Muscle layer of duodenum (tissue), 2 donors: ENCODE results near the gene NFATC2.

Experiments
- H3K27ac ChIP-seq: one replicate; pipeline ENCODE4 v1.7.0; 2013; ENCODE audit warnings: mild to moderate bottlenecking, low read length
- H3K27me3 ChIP-seq: one replicate; pipeline ENCODE4 v1.7.0; 2013; ENCODE audit warnings: low read depth, mild to moderate bottlenecking, control low read depth, low read length
- H3K36me3 ChIP-seq, 2 donors: one replicate each; pipeline ENCODE4 v1.7.0; 2013; ENCODE audit warnings: low read length in 2 of 2, control low read depth in 1 of 2, mild to moderate bottlenecking in 1 of 2; ENCODE audit not compliant: insufficient read depth in 2 of 2, control insufficient read depth in 1 of 2
- H3K4me1 ChIP-seq, 2 donors: one replicate each; pipeline ENCODE4 v1.7.0; 2013; ENCODE audit warnings: low read length in 2 of 2, mild to moderate bottlenecking in 2 of 2, control low read depth in 1 of 2, moderate library complexity in 1 of 2; ENCODE audit not compliant: insufficient read depth in 2 of 2, control insufficient read depth in 1 of 2
- H3K4me3 ChIP-seq, 2 donors: one replicate each; pipeline ENCODE4 v1.7.0; 2013; ENCODE audit warnings: low read length in 2 of 2, low read depth in 1 of 2, mild to moderate bottlenecking in 1 of 2
- H3K9me3 ChIP-seq, 2 donors: one replicate each; pipeline ENCODE4 v1.7.0; 2013; ENCODE audit warnings: low read length in 2 of 2, control low read depth in 1 of 2, mild to moderate bottlenecking in 1 of 2; ENCODE audit not compliant: control insufficient read depth in 1 of 2
- donor health status: healthy.

The NFATC2 gene

DNA sequence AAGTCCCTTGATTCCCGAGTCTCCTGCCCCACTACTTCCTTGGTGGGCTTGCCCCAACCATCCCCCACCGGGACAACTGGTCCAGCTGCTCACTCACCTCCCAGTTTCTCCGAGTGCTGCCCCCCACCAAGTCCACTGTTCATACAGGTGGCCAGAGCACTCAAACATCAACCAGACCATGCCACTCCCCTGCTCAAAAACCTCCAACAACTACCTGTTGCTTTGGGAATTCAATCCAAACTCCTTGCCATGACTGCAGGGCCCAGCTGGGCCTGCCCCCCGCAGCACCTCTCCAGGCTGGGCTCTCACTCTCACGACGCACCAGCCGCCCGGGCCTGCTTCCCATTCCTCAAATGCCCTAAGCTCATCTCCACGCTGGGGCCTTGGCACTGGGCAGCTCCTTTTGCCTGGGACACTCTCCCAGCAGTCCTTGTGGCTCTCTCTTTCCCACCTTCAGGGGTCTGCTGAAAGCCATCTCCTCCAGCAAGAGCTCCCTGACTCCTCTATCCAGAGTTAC, 97.5 kb downstream of the NFATC2 start:
- H3K4me1 ChIP-seq = peaks cover 9 to 51% of the 10 kb centered on the region in 2 donors
- no peaks in the 10 kb centered on the region for H3K27me3 ChIP-seq
- H3K36me3 ChIP-seq = no peaks in the 10 kb centered on the region
- no peaks in the 10 kb centered on the region for H3K9me3 ChIP-seq
- H3K4me3 ChIP-seq = no peak overlapping the region
- H3K27ac ChIP-seq = no peak overlapping the region

DNA sequence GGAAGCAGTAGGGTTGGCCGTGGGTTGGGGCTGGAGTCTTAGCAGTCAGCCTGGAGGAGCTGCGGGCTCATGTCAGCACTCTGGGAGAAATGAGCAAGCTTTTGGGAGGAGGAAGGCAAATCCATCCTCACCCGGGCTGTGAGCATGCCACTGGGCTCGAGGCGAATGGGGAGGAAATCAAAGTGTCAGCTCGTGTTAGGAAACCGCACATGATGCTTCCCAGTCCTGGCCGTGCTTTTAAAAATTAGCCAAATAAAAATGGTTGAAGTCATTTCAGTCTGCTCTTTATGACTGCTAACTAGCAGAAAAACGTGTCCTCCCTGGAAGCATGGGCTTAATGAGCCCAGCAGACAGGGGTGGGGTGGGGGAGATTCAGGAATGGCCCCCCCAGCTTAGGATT, 98.1 kb downstream of the NFATC2 start:
- H3K27ac ChIP-seq = no peak overlapping the region
- no peaks in the 10 kb centered on the region for H3K27me3 ChIP-seq
- no peak overlapping the region for H3K4me3 ChIP-seq
- no peaks in the 10 kb centered on the region for H3K36me3 ChIP-seq
- no peaks in the 10 kb centered on the region for H3K9me3 ChIP-seq
- H3K4me1 ChIP-seq = peaks cover 9 to 50% of the 10 kb centered on the region in 2 donors

DNA sequence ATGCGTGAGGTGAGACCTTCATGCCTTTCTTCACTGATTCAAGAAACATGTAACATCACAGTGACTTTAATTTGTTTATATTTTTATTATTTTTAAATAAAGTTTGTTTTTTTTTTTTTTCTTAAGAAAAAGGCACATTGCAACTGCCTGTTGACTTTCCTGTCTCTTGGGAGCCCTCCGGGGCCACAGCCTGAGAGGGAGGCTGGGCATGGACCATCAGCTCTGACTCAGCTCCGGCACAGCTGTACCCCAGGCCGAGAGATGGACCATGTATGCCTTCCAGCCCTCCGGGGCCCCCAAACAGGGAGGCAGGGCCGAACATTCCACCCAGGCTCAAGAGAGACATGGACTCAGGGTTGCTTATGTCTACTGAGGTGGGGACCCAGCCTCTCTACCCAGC, 99.9 kb downstream of the NFATC2 start:
- Histone ChIP-seq H3K9me3 (no peaks in the 10 kb centered on the region), H3K27me3 (no peaks in the 10 kb centered on the region), H3K36me3 (peaks cover 0 to 4% of the 10 kb centered on the region in 2 donors), H3K4me1 (peaks cover 5 to 33% of the 10 kb centered on the region in 2 donors), H3K27ac (no peak overlapping the region), H3K4me3 (no peak overlapping the region)

DNA sequence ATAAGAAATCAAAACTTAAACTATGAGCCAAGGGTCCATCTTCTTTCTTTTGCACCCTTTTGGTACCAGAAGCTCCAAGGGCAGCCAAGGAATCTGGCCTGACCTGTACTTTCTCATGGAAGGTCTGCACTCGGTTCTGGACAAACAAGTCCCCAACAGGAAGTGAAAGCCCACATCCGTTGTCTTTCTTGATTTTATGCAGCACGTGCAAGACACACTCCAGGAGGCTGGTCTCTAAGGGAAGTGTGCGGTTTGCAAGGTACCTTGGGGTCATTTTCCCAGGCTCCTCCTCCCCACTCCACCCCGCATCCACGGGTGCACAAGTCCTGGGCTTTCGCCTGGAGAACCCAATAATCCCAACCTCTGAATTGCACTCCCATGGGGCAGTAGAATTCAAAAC, 101.9 kb downstream of the NFATC2 start:
- peaks cover 0 to 4% of the 10 kb centered on the region in 2 donors for H3K36me3 ChIP-seq
- no peaks in the 10 kb centered on the region for H3K27me3 ChIP-seq
- H3K4me3 ChIP-seq = no peak overlapping the region
- H3K27ac ChIP-seq = no peak overlapping the region
- H3K9me3 ChIP-seq = no peaks in the 10 kb centered on the region
- peaks cover 5 to 15% of the 10 kb centered on the region in 2 donors for H3K4me1 ChIP-seq

DNA sequence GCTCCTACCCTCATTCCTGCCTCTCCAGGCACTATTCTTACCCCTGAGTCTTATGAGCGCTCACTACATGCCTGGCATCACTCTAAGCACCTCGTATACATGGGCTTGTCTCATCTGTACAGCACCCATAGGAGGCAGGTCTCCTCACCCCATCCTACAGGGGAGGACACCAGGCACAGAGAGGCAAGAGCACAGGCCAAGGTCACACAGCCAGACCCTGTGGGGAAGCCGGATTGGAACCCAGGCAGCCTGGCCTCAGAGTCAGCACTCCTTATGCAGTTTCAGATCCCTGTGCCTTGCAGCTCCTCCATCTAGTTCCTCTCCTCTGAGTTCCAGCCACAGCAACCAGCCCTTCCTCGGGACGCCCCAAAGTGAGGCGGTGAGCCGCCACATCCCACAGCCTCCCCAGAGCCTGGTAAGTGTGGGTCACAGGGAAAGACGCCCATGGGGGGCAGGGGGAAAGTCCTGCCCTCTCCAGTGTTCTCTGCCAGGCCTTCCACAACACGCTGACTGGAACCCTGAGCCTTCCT, 103.3 kb downstream of the NFATC2 start:
- H3K9me3 ChIP-seq = no peaks in the 10 kb centered on the region
- H3K27ac ChIP-seq = no peak overlapping the region
- peaks cover 13 to 16% of the 10 kb centered on the region in 2 donors for H3K36me3 ChIP-seq
- no peak overlapping the region for H3K4me3 ChIP-seq
- no peaks in the 10 kb centered on the region for H3K27me3 ChIP-seq
- peaks cover 0 to 3% of the 10 kb centered on the region in 2 donors for H3K4me1 ChIP-seq

DNA sequence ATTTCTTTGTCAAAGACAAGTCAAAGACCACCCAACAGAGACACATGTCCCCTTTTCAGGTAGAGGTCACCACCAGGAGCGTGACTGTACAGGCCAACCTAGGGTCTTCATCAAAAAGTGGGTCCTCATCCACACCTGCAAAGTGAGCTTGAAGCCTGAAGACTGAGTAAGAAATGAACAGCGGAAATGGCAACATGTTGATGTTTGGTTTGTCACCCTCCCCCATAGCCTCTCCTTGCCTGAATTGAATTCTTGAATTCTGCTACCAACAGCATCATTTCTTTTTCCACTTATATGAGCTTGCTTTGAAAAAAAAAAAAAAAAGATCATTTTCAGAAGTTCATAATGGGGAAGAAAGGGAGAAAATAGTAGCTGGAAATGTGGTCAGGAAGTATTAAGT, 104.4 kb downstream of the NFATC2 start:
- no peaks in the 10 kb centered on the region for H3K4me1 ChIP-seq
- H3K27ac ChIP-seq = no peak overlapping the region
- no peak overlapping the region for H3K4me3 ChIP-seq
- no peaks in the 10 kb centered on the region for H3K9me3 ChIP-seq
- no peaks in the 10 kb centered on the region for H3K27me3 ChIP-seq
- H3K36me3 ChIP-seq = peaks cover 14 to 21% of the 10 kb centered on the region in 2 donors

DNA sequence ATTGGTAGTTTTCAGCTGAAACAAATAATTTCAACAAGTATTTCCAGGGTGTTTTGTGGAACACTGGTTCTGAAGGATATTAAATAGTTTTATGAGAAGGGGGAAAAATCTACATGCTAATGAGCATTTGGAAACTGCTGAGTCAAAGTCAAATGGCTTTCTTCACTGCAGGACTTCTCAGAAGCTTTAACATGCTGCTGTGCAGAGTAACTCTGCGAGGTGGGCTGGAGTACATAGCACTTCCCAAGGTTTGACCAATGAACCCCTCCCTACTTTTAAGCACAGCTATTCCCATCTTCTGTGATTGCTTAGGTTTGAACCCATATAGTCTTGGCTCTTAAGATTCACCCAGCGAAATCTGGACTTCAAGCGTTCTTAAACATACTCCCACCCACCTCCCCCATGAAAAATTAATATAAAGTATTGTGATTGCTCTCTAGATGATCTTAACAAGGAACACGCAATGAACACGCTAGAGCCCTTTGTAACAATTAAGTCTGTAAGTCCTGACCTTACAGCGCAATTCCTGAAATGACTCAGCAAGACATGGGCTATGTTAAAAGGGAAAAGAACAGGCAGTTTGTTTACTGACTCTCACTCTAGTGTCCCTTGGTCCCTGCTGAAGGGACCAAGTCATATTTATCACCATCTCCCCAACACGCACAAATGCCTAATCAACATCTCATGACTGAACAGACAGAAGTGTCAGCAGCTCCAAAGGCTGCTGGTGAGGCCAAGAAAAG, 105.2 kb downstream of the NFATC2 start:
- Histone ChIP-seq H3K27ac (no peak overlapping the region), H3K36me3 (peaks cover 18 to 21% of the 10 kb centered on the region in 2 donors), H3K9me3 (no peaks in the 10 kb centered on the region), H3K4me3 (no peak overlapping the region), H3K27me3 (no peaks in the 10 kb centered on the region), H3K4me1 (no peaks in the 10 kb centered on the region)

DNA sequence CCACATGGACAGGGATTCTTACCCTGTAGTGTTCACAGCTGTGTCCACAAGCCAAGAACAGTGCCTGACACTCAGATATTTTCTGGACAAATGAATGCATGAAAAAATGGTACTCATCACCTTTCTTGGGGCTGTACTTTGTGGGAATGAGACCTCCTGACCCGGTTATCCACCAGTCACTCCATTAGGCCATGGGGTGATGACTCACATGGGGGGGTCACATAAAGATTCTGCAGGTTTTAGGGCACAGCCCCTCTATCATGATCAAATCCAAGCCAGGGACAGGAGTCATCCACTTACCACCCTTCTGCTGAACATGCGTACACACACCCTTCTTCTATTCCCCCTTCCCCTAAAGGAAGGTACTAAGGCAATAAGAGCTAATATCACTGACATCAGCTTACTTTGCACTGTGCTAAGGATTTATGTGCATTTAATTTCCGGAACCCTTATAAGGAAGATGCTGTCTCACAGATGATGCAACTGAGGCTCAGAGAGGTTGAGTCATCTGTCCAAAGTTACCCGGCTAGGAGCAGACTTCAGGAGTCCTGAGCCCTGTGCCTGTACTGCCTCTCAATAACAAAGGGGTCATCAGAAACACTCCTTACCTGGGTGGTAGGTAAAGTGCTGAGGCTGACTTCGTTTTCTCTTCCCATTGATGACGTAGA, 107.8 kb downstream of the NFATC2 start:
- no peak overlapping the region for H3K4me3 ChIP-seq

DNA sequence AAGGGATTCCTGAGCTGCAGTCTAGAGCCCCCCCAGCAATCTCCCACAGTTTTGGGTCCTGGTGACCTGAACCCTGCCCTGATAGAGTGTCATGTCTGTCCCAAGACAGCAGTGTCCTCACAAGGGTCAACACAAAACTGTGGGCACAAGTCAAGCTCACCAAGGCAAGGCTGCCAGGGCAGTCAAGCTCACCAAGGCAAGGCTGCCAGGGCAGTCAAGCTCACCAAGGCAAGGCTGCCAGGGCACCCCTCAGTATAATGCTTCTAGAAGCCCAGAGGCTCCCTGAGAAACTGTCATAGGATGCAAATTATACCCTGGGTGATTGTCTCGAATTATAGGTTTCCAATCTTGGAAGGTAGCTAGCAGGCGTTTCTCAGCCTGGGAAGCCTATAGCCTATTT, 108.5 kb downstream of the NFATC2 start:
- Histone ChIP-seq H3K9me3 (no peaks in the 10 kb centered on the region), H3K4me1 (no peaks in the 10 kb centered on the region), H3K27me3 (no peaks in the 10 kb centered on the region), H3K4me3 (no peak overlapping the region), H3K27ac (no peak overlapping the region), H3K36me3 (peaks cover 21 to 26% of the 10 kb centered on the region in 2 donors)

More for the DNA sequence above, 107.8 kb downstream of the NFATC2 start:
- Histone ChIP-seq H3K4me1 (no peaks in the 10 kb centered on the region), H3K9me3 (no peaks in the 10 kb centered on the region), H3K27ac (no peak overlapping the region), H3K27me3 (no peaks in the 10 kb centered on the region), H3K36me3 (peaks cover 21 to 26% of the 10 kb centered on the region in 2 donors)

DNA sequence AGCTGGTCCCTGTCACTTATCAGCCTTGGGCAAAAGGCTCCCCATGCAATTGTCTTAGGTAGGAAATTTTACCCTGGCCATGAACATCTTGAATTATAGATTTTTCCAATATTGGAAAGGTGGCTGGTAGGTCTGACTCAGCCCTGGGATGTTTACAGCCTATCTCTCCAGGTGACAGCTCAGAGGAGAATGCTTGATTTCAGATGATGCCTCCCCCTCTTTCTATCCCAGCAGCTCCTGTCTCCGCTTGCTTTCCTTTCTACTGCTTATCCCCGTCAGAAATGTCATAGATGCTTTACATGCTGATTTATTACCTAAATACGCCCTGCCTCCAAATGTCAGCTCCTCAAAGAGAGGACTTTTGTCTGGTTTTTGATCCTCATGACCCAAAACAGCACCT, 109.6 kb downstream of the NFATC2 start:
- no peak overlapping the region for H3K27ac ChIP-seq
- H3K4me3 ChIP-seq = no peak overlapping the region

DNA sequence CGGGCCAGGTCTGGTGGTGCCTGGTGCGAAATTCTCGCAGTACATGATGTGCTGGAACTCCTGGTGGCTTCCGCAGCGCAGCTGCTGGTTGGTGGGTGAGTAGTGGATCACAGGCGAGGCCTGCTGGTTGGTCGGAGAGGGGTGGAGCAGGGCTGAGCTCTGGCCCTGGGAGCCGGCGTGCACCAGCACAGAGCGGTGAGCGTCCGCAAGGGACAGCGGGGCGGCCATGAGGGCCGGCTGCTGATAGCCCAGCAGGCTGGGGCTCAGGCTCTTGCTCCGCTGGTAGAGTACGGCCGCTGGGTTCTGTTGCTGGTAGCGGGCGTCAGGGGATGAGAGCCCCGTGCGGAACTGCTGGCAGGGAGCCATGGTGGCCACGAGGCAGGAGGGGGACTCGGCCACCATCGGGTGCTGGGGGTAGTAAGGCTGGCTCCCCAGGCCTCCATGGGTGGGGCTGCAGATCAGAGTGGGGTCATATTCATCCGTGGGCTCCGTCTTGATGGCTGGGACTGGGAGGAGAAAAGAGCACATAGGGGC, 110.2 kb downstream of the NFATC2 start:
- H3K27me3 ChIP-seq = no peaks in the 10 kb centered on the region
- no peak overlapping the region for H3K27ac ChIP-seq
- peaks cover 17 to 26% of the 10 kb centered on the region in 2 donors for H3K36me3 ChIP-seq
- H3K4me3 ChIP-seq = no peak overlapping the region
- H3K4me1 ChIP-seq = peaks cover 5 to 8% of the 10 kb centered on the region in 2 donors
- H3K9me3 ChIP-seq = no peaks in the 10 kb centered on the region

More for the DNA sequence above, 109.6 kb downstream of the NFATC2 start:
- Histone ChIP-seq H3K27me3 (no peaks in the 10 kb centered on the region), H3K36me3 (peaks cover 18 to 26% of the 10 kb centered on the region in 2 donors), H3K4me1 (peaks cover 3 to 6% of the 10 kb centered on the region in 2 donors), H3K9me3 (no peaks in the 10 kb centered on the region)
